GM12874 (cell line): ENCODE data around the gene GRB10.

Experiments
- CTCF ChIP-seq: IDR thresholded peaks from 2 replicates; pipeline ENCODE4 v1.5.1; 2011; ENCODE audit warnings: low read depth, mild to moderate bottlenecking, control low read depth, low read length, moderate library complexity; ENCODE audit not compliant: insufficient read depth

GRB10 gene

DNA sequence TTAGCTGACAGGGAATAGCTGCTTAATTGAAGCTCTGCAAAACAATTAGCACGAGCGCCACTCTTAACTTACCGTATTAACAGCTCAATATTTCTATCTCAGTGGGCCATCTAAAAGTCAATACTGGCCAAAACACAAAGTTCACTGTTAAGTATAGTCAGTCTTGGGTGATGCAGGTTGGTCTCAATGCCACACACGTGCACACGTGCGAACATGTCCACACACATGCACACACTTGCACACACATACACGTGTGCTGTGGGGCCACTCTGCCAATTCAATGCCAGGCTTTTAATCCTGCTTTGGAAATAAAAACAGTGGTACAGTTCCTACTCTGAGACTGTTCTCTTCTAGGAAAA, 105.1 kb downstream of the GRB10 start:
- no peak for TF ChIP-seq CTCF

DNA sequence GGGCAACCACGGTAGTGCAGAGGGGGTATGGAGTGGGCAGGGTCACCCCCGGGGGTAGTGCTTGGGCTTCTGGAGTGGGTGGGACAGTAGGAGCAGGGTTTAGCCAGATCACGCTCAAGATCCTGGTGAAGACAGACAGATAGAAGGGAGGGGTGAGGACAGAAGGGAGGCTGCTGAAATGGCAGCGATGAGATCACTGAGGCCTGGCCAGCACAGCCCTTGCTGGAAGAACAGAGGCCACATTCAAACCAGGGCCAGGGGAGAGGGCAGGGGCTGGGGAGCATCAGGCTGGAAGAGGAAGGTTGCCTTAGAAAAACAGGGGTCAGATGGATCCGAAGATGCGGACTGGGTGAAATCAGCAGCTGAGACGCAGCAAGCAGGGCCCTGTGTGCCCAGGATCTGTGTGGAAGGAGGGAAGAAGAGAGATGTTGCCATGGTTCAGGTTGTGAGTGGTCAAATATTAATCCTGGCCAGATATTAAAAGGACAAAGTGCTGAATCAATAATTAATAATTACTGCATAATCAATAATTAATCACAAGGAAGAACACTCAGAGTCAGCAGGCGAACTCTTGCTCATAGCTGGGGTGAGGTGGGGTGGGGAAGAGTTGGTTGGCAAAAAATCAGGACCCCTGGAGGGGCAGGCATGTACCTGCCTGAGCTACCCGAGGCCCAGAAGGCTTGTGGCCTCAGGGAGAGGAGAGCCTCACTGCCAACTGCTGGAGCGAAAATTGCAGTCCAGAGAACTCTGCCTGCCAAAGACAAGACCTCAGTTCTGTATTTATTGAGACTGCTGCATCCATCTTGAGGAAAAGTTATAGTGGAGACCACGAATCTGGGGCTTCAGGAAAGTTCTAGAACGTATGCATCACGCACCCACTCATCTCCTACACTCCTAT, 105.7 kb downstream of the GRB10 start:
- no peak for TF ChIP-seq CTCF

DNA sequence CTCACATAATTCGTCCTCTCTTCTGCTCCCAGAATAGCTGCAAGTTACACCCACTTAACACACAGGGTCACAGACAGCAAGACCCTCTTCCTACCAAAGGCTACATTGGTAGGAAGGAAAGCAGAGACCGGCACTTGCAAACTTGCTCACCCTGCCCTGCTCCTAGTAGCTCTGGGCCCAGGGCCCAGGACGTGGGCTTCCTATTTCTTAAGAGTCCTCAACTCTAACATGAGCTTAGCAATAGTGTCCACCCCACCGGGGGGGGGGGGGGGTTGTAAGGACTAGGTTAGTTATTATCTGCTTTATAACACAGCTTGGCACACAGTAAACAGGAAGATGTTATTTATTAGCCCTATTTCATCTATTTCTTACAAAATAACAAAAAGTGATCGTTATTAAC, 106.6 kb downstream of the GRB10 start:
- no peak for TF ChIP-seq CTCF

DNA sequence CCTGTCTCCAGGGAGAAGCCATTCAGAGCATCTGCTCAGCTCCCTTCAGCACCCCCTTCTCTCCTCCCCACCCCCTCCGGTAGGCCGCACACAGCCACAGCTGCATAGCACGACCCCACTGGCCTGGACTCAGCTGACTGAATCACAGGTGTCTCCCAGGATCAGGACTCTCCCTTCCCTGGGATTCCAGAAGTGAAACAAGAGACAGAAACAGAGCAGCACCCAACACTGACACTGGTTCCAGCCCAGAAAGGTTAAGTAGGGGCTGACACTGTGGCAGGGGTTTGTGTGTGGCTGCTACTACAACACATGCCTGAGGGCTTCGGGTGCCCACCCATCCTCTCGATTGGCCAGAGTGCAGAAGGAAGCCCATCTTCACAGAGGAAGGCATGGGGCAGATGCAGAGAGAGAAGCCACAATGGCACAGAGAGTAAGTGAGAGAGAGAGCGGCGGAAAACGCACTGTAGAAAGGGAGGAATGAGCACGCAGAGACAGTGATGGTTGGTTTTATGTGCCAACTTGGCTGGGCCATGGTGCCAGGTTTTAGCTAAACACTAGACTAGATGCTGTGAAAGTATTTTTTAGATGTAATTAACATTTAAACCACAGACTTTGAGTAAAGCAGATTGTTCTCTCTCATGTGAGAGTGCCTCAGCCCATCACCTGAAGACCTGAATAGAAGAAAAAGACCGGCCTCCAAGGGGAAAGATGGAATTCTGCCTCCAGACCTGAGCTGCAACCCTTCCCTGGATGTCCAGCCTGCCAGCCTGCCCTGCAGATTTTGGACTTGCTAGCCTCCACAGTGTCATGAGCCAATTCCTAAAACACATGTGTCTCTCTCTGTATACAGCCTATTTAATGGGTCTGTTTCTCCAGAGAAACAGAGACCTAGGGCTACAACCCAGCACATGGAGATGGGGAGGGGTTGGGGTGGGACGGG, 107.5 kb downstream of the GRB10 start:
- TF ChIP-seq CTCF, result no peak

GRCh38 chr7:50674299-50674698, 108.4 kb downstream of the GRB10 start:
- no peak for TF ChIP-seq CTCF

DNA sequence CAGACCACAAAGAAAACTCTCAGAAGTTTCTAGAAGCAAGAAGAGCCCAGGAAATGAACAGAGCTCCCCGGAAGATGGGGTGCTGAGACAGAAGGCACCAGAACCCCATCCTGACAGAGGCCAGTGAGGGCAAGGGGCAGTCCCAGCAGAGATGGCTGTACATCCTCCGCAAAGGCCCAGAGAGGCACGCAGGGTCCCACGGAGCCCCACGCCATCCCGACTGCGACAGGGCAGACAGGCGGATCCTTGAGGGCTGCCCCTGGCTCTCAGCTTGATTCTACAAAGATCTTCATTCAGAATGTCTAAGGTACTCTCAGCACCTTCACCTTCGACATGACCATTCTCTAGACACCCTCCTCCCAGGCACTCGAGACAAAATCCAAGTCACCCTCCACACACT, 109.6 kb downstream of the GRB10 start:
- TF ChIP-seq CTCF, result no peak

DNA sequence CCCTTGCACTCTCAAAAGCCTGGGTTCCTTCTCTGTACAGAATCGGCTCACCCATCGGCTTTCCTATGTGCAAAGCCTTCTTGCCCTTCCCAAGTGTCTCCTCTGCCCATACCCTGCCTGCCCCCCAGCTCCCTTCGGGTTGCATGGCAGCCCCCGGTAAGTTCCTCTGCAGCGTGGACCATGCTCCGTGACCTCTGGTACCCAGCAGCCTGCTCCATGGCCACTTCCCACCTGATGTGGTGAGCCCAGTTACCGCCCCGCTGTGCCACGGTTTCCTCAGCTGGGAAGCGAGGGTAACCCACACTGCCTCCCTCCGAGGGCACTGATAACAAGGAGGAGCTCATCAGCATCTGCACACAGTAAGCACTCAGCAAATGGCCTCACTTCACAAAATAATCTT, 110.7 kb downstream of the GRB10 start:
- no peak for TF ChIP-seq CTCF
